Measurements from ENCODE around the gene ATG9A. TPM values are rescaled to one million over a fixed set of nuclear protein-coding genes. Genes with fewer than 3 reads are reported as not detected.

Gene ATG9A
- polyA plus RNA-seq, 6 donors from 2014 or later, result 12.6 to 25.4 (median 18.1) TPM

DNA sequence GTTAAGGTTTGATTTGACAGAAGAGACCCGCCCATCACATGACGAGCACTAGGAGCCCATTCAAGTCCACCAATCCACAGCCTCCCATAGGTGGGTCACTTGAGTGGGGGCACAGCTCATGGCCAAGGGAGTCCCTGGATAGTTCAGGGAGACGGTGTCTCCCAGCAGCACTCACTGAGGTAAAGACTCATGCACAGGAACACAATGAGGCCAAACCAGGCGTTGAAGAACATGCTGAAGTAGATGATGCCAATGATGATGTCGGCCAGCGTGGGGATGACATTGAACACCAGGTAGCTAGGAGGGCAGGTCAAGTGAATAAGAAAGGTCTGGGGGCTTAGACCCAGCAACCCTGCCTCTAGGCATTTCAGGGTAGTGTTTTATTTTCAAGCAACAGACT, 14.7 kb downstream of the ATG9A start:
- Mint-ChIP-seq H3K36me3 (peaks cover 0 to 7% of the 10 kb centered on the region in 2 donors), H3K27ac (no peak overlapping the region), H3K27me3 (no peaks in the 10 kb centered on the region), H3K4me3 (peak overlapping the region in 1 of 8 donors; percentile 62), H3K9me3 (no peaks in the 10 kb centered on the region), H3K4me1 (peaks cover 21 to 40% (median 32%) of the 10 kb centered on the region in 3 donors)
- ATAC-seq (ENCODE audit: low read depth in 2 of 2) (no peak), DNase-seq (no peak)

DNA sequence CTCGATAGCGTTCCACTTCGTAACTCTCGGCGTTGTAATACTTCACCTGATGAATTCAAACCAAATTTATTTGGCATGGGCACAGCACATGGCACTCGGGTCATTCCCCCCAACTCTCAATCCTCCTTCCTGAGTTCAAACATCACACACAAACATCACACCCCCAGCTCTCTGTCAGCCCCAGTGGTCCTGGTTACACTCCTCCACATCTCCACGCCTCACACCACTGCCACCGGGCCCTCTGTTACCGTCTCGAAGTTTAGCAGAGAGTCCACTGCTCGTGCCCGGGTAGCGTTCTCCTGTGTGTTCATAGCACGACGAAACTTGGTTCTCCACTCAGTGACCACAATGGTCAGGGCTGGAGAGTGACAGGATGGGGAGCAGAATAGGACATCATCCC, 15.3 kb downstream of the ATG9A start:
- Mint-ChIP-seq H3K4me3 (peak overlapping the region in 1 of 8 donors; percentile 64), H3K27me3 (no peaks in the 10 kb centered on the region), H3K27ac (peak overlapping the region in 1 of 6 donors; percentile 32), H3K36me3 (peaks cover 0 to 7% of the 10 kb centered on the region in 2 donors), H3K4me1 (peaks cover 17 to 35% (median 28%) of the 10 kb centered on the region in 3 donors), H3K9me3 (no peaks in the 10 kb centered on the region)
- ATAC-seq (ENCODE audit: low read depth in 2 of 2), result no peak
- no peak for DNase-seq

DNA sequence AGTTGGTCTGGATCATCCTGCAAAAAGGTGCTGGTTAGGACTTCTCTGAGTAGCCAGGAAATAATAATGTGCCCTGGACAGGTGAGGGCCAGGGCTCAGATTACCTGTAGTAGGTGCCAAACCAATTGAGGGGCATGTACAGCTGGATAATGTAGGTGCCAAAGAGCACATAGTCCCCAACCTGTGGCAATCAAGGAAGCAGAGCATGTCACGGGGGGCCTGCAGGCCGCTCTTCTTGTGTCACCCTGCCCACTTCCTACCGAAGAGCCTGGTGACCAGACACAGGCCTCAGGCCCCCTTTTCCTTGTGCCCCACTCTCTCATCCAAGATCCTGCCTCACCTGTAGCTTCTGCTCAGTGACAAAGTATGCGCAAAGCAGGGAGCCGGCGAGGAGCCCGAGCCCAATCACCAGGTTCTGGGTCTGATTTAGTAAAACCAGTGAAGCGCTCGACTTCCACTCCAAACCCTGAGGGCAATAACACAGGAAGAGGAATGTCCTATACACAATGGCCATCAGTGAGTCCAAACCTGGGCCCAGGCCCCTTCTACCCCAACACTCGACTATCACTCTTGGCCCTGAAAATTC, 15.9 kb downstream of the ATG9A start:
- no peaks in the 10 kb centered on the region for H3K27me3 Mint-ChIP-seq
- peak overlapping the region in 2 of 8 donors; percentile 44 to 64 for H3K4me3 Mint-ChIP-seq
- no peak for DNase-seq
- no peak for ATAC-seq (ENCODE audit: low read depth in 2 of 2)
- no peaks in the 10 kb centered on the region for H3K9me3 Mint-ChIP-seq
- H3K27ac Mint-ChIP-seq, result no peak overlapping the region
- H3K36me3 Mint-ChIP-seq, result peaks cover 0 to 7% of the 10 kb centered on the region in 2 donors
- H3K4me1 Mint-ChIP-seq, result peaks cover 14 to 34% (median 28%) of the 10 kb centered on the region in 3 donors

DNA sequence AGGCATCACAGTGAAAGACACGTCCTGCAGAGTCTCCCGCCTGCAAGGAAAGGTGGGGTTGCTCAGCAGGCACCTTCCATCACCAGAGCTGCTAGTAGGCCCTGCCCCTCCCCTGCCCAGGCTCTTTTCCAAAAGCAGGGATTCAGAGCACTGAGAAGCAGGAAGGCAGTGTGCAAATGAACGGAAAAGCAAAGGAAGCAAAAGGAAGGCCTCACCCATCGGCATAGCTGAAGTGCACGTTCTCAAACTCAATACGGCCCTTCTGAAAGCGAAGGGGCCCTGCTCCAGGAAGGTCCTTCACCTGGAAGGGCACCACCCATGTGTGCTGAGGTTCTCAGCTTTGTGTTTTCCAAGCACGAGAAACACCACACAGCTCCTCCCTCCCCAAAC, 16.4 kb downstream of the ATG9A start:
- no peak overlapping the region for H3K27ac Mint-ChIP-seq
- no peaks in the 10 kb centered on the region for H3K27me3 Mint-ChIP-seq
- DNase-seq (no peak), ATAC-seq (ENCODE audit: low read depth in 2 of 2) (no peak)
- H3K4me3 Mint-ChIP-seq, result peak overlapping the region in 1 of 8 donors; percentile 44
- peaks cover 0 to 7% of the 10 kb centered on the region in 2 donors for H3K36me3 Mint-ChIP-seq
- H3K4me1 Mint-ChIP-seq, result peaks cover 13 to 33% (median 29%) of the 10 kb centered on the region in 3 donors
- no peaks in the 10 kb centered on the region for H3K9me3 Mint-ChIP-seq

DNA sequence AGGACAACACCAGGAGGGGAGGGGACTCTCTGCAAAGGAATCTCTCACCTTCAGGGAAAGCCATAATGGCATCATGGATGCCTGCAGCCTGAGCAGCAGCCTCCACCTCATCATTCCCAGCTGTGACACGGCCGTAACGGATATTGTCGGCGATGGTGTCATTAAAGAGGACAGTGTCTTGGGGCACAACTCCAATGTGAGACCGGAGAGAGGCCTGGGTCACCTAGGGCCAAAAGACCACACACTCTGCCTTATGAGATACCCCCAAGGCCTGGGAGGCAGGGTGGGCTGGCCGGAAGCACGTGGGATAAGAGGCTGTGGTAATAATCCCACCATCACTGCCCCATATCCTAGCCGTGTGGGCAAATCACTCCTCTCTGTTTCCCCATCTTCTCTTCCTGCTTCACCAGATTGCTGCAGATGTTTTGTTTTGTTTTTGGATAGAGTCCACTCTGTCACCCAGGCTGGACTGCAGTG, 18.5 kb downstream of the ATG9A start:
- Mint-ChIP-seq H3K36me3 (peaks cover 0 to 7% of the 10 kb centered on the region in 2 donors), H3K4me3 (peak overlapping the region in 1 of 8 donors; percentile 84), H3K27me3 (no peaks in the 10 kb centered on the region), H3K4me1 (peaks cover 16 to 37% (median 27%) of the 10 kb centered on the region in 3 donors), H3K9me3 (no peaks in the 10 kb centered on the region), H3K27ac (peak overlapping the region in 4 of 6 donors; percentile 24 to 95 (median 76))
- no peak for DNase-seq
- no peak for ATAC-seq (ENCODE audit: low read depth in 2 of 2)

DNA sequence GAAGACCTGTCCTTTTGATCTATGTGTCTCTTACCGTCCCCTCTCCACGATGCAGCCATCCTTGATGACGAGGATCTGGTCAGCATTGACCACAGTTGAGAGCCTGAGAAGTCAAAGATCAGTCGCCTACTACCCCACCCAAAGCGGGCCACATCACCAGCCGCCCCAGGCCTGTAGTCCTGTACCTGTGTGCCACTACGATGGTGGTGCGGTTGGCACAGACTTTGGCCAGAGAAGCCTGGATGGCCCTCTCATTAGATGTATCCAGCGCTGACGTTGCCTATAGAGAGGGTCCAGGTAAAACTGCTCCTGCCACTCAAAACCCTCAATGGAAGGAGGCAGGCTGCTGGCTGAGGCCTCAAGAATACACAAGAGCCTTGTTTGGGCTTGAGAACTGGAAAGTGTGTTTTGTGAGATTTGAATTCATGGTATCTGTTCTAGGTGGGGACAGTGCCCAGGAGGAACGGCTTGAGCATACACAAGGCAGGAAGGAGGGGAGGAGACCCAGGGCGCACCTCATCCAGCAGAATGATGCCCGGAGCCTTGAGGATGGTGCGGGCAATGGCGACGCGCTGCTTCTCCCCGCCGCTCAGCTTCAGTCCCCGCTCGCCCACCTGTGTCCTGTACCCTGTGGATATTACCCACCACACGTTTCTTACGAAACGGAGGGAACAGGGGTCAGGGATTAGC, 19.1 kb downstream of the ATG9A start:
- peak overlapping the region in 2 of 8 donors; percentile 9 to 39 for H3K4me3 Mint-ChIP-seq
- H3K4me1 Mint-ChIP-seq, result peaks cover 16 to 42% (median 27%) of the 10 kb centered on the region in 3 donors
- no peaks in the 10 kb centered on the region for H3K27me3 Mint-ChIP-seq
- H3K36me3 Mint-ChIP-seq, result peaks cover 0 to 7% of the 10 kb centered on the region in 2 donors
- no peaks in the 10 kb centered on the region for H3K9me3 Mint-ChIP-seq
- H3K27ac Mint-ChIP-seq, result peak overlapping the region in 2 of 6 donors; percentile 63 to 84
- ATAC-seq (ENCODE audit: low read depth in 2 of 2), result no peak
- no peak for DNase-seq

DNA sequence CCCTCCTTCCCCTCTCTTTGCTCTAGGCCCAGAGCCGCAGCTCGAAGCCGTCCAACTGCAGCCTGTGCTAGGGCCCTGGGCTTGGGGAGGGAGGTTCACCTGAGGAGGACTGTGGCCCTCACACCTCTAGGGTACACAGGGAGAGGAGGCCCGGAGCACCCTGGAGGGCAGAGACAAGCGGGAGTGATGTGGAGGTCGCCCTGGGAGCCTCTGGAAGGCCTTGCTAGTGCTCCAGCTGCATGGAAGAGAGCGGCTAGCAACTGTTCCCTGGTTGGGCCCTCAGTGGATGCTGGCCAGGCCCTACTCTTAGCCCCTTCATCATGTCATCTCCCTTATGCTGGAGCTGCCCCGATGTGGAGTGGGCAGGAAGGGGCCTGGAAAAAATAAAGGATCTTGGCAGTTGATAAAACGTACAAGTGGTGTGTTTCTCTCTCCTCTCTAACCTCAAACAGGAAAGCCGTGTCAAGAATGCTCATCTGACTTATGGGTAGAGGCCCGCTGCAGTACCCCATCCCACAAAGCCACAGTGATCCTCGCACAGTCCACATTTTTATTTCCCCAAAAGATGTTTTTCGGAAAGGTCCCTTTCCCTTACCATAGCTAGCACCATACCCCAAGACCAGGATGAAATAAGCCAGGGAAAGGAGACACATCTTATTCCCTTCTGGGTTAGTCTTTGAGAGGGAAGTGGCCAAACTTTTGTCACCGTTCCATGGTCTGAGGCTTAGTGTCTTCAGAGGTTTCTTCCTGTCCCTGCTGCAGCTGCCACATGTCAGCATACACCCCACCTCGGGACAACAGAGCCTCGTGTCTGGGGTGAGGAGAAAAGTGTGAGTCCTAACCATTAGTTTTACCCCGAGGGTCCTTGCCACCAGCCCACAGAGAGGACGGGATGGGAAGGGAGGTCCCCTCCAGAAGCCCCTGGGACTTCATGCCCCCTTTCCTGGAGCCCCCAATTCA, 19.9 kb downstream of the ATG9A start:
- no peak for ATAC-seq (ENCODE audit: low read depth in 2 of 2)
- H3K27ac Mint-ChIP-seq, result peak overlapping the region in 4 of 6 donors; percentile 38 to 84 (median 46)
- DNase-seq, result no peak
- H3K27me3 Mint-ChIP-seq, result no peaks in the 10 kb centered on the region
- no peaks in the 10 kb centered on the region for H3K9me3 Mint-ChIP-seq
- peaks cover 0 to 7% of the 10 kb centered on the region in 2 donors for H3K36me3 Mint-ChIP-seq
- H3K4me1 Mint-ChIP-seq, result peaks cover 16 to 43% (median 27%) of the 10 kb centered on the region in 3 donors
- H3K4me3 Mint-ChIP-seq, result peak overlapping the region in 3 of 8 donors; percentile 39 to 93 (median 44)

DNA sequence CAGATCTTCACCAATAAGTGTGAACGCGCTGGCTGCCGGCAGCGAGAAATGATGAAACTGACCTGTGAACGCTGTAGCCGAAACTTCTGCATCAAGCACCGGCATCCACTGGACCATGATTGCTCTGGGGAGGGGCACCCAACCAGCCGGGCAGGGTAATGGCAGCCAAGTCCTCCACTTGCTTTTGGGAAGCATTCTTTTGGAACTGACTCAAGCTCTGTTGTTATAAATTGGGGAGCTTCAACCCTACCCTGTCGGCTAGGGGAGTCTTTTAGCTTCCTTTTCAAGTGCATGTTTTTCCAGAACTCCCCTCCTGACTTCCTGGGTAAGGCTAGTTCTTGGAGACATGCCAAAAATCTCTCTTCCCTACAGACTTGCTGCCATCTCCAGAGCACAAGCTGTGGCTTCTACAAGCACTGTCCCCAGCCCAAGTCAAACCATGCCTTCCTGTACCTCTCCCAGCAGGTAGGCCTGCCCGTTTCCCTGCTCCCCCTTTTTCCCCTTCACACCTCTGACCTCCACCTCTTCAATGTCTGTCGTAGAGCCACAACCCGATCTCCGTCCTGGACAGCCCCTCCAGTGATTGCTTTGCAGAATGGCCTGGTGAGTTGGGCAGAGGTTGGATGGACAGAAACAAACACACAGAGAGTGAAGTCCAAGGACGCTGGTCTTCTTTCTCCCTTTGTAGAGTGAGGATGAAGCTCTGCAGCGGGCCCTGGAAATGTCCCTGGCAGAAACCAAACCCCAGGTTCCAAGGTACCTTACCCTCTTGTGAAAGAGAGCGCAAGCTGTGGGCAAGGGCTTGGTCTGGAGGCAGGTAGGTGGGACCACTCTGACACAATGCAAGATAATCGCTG, 21.3 kb downstream of the ATG9A start:
- H3K27me3 Mint-ChIP-seq, result no peaks in the 10 kb centered on the region
- ATAC-seq (ENCODE audit: low read depth in 2 of 2) (no peak), DNase-seq (no peak)
- H3K36me3 Mint-ChIP-seq, result no peaks in the 10 kb centered on the region
- no peaks in the 10 kb centered on the region for H3K9me3 Mint-ChIP-seq
- peak overlapping the region in 7 of 8 donors; percentile 16 to 96 (median 92) for H3K4me3 Mint-ChIP-seq
- peaks cover 12 to 43% (median 21%) of the 10 kb centered on the region in 3 donors for H3K4me1 Mint-ChIP-seq
- H3K27ac Mint-ChIP-seq, result peak overlapping the region in 5 of 6 donors; percentile 26 to 97 (median 51)

DNA sequence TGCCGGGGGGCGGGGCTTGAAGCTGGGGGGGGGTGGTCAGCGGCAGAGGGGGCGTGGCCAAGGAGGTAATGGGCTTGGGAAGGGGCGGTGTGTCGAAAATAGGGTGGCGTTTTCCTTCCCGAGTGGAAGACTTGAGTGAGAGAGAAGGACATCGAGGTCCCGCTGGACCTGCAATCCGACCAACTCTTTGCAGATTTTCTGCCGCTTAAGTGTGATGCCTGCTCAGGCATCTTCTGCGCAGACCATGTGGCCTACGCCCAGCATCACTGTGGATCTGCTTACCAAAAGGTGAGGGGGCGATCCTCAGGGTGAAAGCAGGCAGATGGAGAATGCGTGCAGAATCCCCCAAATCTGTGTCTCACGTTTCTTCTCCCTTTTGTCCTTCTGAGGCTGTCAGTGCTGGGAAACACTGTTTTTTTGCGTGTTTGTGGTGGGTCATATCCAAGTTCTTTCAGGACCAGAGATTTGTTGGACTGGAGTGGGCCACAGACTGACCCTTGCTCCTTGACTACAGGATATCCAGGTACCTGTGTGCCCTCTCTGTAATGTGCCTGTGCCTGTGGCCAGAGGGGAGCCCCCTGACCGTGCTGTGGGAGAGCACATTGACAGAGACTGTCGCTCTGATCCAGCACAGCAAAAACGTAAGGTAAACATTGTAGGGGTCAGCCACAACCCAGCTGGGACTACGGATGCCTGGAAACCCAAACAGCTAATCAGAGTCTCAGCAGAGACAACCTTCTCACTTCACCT, 22.1 kb downstream of the ATG9A start:
- H3K27me3 Mint-ChIP-seq, result no peaks in the 10 kb centered on the region
- H3K36me3 Mint-ChIP-seq, result no peaks in the 10 kb centered on the region
- H3K27ac Mint-ChIP-seq, result peak overlapping the region in 5 of 6 donors; percentile 26 to 97 (median 88)
- DNase-seq (no peak), ATAC-seq (ENCODE audit: low read depth in 2 of 2) (no peak)
- peaks cover 12 to 42% (median 21%) of the 10 kb centered on the region in 3 donors for H3K4me1 Mint-ChIP-seq
- peak overlapping the region; percentile 76 to 96 (median 92) for H3K4me3 Mint-ChIP-seq
- H3K9me3 Mint-ChIP-seq, result no peaks in the 10 kb centered on the region

DNA sequence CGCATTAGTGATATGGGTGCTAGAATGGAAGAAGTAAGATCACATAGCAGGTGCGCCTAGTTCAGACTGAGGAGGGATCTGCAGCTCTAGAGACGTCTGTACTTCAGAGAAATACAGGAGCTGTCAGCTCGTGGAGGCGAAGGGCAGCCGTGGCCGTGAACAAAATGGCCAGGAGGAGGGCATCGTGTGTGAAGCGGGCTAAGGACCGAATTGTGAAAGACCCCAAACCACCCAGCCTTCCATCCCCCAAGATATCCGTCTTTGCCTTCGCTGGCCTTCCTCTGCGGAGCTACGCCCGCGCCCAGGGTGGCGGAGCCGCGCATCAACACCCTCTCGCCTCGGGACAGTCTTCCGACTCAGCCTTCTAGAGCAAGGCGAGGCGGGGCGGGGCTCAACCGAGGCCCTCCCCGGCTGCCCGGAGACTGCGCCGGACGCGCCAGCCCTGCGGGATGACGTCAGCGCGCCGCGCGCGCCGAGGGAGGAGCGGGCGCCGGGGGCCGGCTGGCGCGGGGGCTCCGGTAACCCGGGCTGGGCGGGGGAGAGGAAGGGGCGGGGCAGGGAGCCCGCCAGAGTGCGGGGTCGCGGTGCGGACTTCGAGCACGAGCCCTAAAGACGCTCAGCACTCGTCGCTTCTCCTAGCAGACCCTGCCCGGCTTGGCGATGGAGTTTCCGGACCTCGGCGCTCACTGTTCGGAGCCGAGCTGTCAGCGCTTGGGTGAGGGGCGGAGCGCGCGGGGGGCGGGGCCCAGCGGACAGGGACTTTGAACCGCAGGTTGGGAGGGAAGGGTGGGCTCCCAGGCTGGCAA, 22.9 kb downstream of the ATG9A start, which contains the start of gene ZFAND2B:
ZFAND2B (plus strand) TSS at position 455 of the 806 bp plus-strand sequence; CDS start at position 661, 206 bp downstream.
- Mint-ChIP-seq H3K36me3 (no peaks in the 10 kb centered on the region), H3K9me3 (no peaks in the 10 kb centered on the region), H3K4me1 (peaks cover 12 to 34% (median 21%) of the 10 kb centered on the region in 3 donors), H3K4me3 (peak within 1 kb of the TSS; percentile 76 to 96 (median 92)), H3K27me3 (no peaks in the 10 kb centered on the region), H3K27ac (peak within 1 kb of the TSS; percentile 89 to 98 (median 96))
- ATAC-seq (ENCODE audit: low read depth in 2 of 2), result peak; percentile 91 to 95
- peak; percentile 98 for DNase-seq

DNA sequence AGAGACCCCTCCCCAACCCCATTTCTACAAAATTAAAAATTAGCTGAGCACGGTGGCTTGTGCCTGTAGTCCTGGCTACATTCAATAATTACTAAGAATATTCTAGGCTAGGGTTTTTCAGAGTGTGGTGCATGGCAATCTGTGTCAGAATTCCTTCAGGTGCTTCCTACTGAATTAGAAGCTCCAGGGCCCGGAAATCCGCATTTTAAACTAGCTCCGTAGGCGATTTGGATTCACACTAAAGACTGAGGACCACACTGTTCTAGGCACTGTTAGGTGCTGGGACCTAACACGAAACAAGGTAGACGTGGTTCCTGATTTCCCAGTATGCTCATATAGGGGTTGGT, 23.5 kb downstream of the ATG9A start:
- no peaks in the 10 kb centered on the region for H3K36me3 Mint-ChIP-seq
- no peaks in the 10 kb centered on the region for H3K27me3 Mint-ChIP-seq
- no peak for DNase-seq
- ATAC-seq (ENCODE audit: low read depth in 2 of 2), result no peak
- H3K4me1 Mint-ChIP-seq, result peaks cover 12 to 29% (median 21%) of the 10 kb centered on the region in 3 donors
- no peaks in the 10 kb centered on the region for H3K9me3 Mint-ChIP-seq
- peak overlapping the region; percentile 76 to 96 (median 92) for H3K4me3 Mint-ChIP-seq
- H3K27ac Mint-ChIP-seq, result peak overlapping the region; percentile 89 to 98 (median 96)

Data from naive B cell (primary cell).